ENCODE measurements around the gene ALK. TPM values are rescaled to one million over a fixed set of nuclear protein-coding genes. Genes with fewer than 3 reads are reported as not detected.

Gene ALK
- total RNA-seq, 4 donors from 2014 or later: 0.06 to 4.1 TPM; not detected in 2

DNA sequence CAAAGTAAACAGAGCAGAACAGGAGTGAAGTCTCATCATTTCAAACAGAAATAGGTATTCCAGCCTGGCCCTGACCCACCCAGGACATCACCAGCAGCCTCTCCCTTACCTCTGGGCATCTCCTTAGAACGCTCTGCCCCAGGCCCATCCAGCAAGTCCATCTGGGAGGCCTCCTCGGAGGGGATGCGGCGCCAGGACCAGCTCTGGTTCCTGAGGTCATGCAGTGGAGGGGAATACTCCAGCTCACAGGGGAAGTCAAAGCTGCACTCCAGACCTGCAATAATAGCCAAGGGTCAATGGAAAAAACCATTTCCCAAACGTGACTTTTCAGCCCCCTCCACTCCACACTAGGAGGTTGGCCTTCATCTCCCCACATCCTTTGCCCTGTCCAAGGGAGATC is 226.6 kb downstream of the ALK start:
- intact Hi-C loops (cut with DNase I; ENCODE audit: low total_unique reads): no loop called here
- no peak for DNase-seq
- no peaks in the 10 kb centered on the region for H3K27me3 ChIP-seq
- H3K36me3 ChIP-seq: no peaks in the 10 kb centered on the region
- no peaks in the 10 kb centered on the region for H3K9me3 ChIP-seq
- no peak overlapping the region for H3K27ac ChIP-seq
- TF ChIP-seq, protein P1, sequence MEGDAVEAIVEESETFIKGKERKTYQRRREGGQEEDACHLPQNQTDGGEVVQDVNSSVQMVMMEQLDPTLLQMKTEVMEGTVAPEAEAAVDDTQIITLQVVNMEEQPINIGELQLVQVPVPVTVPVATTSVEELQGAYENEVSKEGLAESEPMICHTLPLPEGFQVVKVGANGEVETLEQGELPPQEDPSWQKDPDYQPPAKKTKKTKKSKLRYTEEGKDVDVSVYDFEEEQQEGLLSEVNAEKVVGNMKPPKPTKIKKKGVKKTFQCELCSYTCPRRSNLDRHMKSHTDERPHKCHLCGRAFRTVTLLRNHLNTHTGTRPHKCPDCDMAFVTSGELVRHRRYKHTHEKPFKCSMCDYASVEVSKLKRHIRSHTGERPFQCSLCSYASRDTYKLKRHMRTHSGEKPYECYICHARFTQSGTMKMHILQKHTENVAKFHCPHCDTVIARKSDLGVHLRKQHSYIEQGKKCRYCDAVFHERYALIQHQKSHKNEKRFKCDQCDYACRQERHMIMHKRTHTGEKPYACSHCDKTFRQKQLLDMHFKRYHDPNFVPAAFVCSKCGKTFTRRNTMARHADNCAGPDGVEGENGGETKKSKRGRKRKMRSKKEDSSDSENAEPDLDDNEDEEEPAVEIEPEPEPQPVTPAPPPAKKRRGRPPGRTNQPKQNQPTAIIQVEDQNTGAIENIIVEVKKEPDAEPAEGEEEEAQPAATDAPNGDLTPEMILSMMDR (IDR thresholded peaks at IDR 0.05): no peak
- no peak for TF ChIP-seq POLR2A (IDR thresholded peaks at IDR 0.05)
- no peaks in the 10 kb centered on the region for H3K4me1 ChIP-seq
- no peak overlapping the region for H3K4me3 ChIP-seq

DNA sequence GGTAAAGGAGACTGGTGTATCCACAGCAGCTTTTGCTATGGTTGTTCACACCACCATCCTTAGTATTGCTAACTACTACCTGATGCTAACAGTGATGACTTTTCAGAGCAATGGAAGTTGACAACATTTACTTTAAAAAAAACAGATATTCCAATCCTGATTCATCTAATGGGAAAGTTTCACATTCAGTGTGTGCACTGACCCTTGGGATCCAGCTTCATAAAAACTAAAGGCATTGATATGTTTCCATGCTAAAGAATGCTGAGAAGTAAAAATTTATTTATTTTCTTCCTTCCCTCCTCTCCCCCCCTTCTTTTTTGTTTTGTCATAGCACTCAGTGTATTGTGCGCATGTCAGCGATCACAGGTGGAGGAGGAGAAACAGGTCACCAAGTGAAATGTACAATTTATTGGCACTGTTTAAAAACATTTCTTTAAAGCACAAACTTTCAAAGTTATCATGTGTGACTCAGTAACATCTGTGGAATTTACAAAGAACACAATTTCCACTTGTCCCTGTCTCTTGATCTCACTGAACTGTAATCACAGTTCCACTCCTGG is 229.9 kb downstream of the ALK start:
- H3K4me1 ChIP-seq: no peaks in the 10 kb centered on the region
- no peaks in the 10 kb centered on the region for H3K27me3 ChIP-seq
- no peaks in the 10 kb centered on the region for H3K36me3 ChIP-seq
- no peaks in the 10 kb centered on the region for H3K9me3 ChIP-seq
- H3K27ac ChIP-seq: no peak overlapping the region
- TF ChIP-seq POLR2A (IDR thresholded peaks at IDR 0.05): no peak
- TF ChIP-seq, protein P1 (IDR thresholded peaks at IDR 0.05): no peak
- intact Hi-C loops (cut with DNase I; ENCODE audit: low total_unique reads): no loop called here
- no peak for DNase-seq
- no peak overlapping the region for H3K4me3 ChIP-seq

GRCh38 chr2:29689666-29690065 is 231.7 kb downstream of the ALK start:
- Histone ChIP-seq H3K9me3 (no peaks in the 10 kb centered on the region), H3K27me3 (no peaks in the 10 kb centered on the region), H3K4me3 (no peak overlapping the region), H3K27ac (no peak overlapping the region), H3K36me3 (no peaks in the 10 kb centered on the region), H3K4me1 (no peaks in the 10 kb centered on the region)
- DNase-seq: no peak
- TF ChIP-seq, protein P1 (IDR thresholded peaks at IDR 0.05): no peak
- no peak for TF ChIP-seq POLR2A (IDR thresholded peaks at IDR 0.05)
- intact Hi-C loops (cut with DNase I; ENCODE audit: low total_unique reads): no loop called here

GRCh38 chr2:29688429-29688828 is 233.0 kb downstream of the ALK start:
- no peak for DNase-seq
- no peaks in the 10 kb centered on the region for H3K9me3 ChIP-seq
- no peak overlapping the region for H3K4me3 ChIP-seq
- no peak for TF ChIP-seq POLR2A (IDR thresholded peaks at IDR 0.05)
- TF ChIP-seq, protein P1 (IDR thresholded peaks at IDR 0.05): no peak
- H3K4me1 ChIP-seq: no peaks in the 10 kb centered on the region
- H3K36me3 ChIP-seq: no peaks in the 10 kb centered on the region
- H3K27ac ChIP-seq: no peak overlapping the region
- no peaks in the 10 kb centered on the region for H3K27me3 ChIP-seq
- intact Hi-C loops (cut with DNase I; ENCODE audit: low total_unique reads): no loop called here

DNA sequence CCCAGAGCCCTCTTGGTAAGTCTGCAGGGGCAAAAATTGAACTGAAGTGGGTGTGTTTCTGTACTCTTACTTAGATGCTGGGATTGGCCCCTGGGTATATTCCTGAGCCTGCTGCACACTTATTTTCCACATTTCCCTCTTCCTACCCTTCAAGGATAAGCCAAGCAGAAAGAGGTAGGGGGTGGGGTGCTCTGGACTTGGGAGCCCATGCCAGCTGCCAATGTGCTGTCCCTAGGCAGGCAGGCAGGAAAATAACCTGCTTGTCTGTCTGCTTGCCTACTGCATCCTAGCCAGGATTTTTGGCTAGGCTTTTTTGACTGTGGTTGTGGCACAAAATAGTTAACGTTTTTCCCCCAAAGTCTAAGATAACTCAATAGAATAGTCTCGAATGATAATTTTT is 234.3 kb downstream of the ALK start:
- intact Hi-C loops (cut with DNase I; ENCODE audit: low total_unique reads): no loop called here
- no peaks in the 10 kb centered on the region for H3K36me3 ChIP-seq

More for the DNA sequence above, 234.3 kb downstream of the ALK start:
- H3K4me3 ChIP-seq: no peak overlapping the region
- no peak for DNase-seq
- no peak overlapping the region for H3K27ac ChIP-seq
- TF ChIP-seq, protein P1 (IDR thresholded peaks at IDR 0.05): no peak
- no peak for TF ChIP-seq POLR2A (IDR thresholded peaks at IDR 0.05)
- H3K27me3 ChIP-seq: no peaks in the 10 kb centered on the region
- H3K9me3 ChIP-seq: no peaks in the 10 kb centered on the region
- H3K4me1 ChIP-seq: no peaks in the 10 kb centered on the region
